HG03045 (cell line): ENCODE results near the gene MB21D2.

Experiments used
- ATAC-seq: cut with Tn5 transposase; IDR thresholded peaks from one replicate; pipeline ENCODE4 v1.9.1; 2021; ENCODE audit warnings: mild to moderate bottlenecking, moderate library complexity; ENCODE audit not compliant: unreplicated experiment

MB21D2 gene

DNA sequence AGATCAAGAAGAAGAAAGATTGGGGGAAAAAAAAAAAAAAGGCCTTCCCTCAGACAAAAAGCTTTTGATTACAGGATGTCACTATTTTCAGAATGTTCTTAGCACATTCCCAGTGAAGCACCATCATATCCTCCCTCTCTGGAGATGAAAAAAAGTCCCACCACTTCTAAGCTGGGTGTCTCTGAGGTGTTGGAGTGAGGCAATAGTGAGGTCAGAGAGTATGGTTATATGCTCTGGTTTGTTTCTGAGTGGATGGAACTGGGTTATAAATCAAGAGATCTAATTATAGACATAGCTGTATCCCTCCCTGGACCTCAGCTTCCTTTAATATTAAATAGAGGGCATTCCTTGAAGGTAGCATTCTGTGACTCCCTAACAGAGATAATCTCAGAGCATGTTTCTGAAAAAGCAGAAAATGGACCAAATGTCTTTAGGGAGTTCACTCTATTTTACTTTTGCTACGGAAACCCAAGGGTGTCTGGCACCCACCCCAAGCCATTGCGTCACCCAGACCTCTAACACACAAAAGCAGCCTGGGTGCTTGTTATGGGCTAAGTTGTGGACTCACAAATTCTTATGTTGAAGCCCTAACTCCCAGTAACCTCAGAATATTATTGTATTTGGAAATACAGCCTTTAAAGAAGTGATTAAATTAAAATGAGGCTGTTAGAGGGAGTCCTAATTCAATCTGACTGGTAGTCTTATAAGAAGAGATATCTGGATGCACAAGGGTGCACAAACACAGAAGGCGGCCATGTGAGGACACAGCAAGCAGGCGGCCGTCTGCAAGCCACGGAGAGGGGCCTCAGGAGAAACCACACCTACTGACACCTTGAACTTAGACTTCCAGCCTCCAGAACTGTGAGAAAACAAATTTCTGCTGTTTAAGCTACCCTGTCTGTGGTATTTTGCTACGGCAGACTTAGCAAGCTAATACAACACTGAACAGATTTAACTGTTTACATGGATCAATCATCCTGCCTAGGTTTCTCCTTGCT, 81.5 kb downstream of the MB21D2 start:
- ATAC-seq, result no peak

DNA sequence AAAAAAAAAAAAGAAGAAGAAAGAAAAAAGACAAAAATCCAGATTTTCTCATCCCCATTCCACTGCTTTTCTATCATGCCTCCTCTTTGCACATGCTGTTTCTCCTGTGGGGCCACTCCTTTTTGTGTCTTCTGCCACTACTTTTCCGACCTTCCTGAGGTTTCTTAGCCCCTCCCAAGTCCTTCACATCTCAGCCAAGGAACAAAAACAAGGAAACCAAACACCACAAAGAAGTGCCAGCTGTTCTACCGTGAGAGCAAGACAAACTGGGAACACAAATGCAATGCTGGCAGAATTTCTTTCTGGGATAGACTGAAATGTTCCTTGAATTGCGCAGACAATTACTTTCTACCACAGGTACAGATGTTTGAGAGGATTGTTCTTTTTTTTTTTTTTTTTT, 83.2 kb downstream of the MB21D2 start:
- no peak for ATAC-seq

DNA sequence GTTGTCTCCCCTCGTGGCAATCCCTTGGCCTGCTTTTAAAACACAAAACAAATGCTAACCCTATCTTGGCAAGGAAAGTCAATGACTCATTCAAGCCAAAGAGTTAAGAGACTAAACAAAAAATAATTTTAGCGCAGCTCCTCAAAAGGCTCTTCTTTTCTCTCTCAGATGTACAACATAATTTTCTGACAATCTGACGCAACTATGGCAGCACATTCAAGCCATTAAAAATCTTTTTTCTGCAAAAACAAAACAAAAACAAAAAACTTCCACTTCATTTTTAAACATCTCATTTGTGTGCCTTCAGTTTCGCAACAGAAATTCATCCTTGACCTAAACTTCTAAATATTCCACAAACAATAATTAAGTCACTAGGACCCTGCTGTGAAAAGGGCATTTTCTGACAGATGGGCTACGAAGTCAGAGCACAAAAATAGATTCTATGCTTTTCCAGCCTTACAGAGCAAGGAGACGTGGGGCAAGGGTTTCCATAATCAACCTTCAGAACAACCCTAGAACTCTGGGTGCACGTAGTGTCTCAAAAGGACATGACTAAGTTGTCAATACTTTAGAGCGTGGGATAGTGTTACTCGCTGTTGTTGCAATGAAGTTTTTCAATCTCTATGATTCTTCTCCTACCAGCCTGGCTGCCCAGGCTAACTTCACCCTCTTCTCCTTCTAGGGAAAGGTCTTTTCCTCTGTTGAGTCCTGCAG, 84.3 kb downstream of the MB21D2 start:
- no peak for ATAC-seq

DNA sequence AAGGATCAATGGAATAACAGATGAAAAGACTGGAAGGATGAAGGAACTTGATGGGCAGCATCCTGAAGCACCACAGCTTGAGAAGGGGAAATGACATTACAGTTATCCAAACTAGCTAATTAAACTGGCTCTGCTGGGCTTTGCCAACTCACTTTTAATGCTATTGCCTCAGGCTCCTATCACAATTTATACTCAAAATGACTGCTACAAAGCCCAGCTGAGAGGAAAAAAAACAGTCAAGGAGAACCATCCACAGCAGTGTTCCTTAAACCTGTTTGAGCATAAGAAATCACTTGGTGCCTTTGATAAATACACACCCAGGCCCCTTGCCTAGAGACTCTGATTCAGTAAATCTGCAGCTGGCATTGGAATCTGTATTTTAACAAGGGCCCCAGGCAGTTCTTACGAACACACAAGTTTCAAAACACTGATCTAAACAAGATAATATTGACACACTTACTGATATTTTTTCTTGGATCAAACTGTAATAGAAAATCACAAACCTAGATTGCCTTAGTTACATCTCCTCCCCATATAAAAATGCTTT, 85.8 kb downstream of the MB21D2 start:
- ATAC-seq, result no peak

DNA sequence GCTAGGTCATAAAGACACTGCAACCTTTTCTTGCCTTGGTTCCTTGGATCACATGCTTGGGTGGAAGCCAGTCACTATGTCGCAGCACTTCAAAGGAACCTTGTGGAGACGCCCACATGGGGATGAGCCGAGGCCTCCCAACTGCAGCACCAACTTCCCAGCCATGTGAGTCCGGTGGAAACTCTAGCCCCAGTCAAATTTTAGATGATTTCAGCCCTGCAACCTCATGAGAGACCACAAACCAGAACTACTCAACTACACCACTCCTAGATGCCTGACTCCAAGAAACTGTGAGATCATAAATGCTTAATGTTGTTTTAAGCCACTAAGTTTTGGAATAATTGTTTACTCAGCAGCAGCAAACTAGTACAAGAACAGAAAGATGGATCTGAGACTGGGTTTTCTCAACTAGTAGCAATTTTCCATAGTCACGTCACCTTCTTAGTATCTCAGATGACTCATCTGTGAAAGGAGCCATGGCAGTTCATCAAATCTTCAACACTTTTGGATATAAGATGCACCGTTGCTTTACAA, 86.5 kb downstream of the MB21D2 start:
- ATAC-seq, result peak; percentile 58

DNA sequence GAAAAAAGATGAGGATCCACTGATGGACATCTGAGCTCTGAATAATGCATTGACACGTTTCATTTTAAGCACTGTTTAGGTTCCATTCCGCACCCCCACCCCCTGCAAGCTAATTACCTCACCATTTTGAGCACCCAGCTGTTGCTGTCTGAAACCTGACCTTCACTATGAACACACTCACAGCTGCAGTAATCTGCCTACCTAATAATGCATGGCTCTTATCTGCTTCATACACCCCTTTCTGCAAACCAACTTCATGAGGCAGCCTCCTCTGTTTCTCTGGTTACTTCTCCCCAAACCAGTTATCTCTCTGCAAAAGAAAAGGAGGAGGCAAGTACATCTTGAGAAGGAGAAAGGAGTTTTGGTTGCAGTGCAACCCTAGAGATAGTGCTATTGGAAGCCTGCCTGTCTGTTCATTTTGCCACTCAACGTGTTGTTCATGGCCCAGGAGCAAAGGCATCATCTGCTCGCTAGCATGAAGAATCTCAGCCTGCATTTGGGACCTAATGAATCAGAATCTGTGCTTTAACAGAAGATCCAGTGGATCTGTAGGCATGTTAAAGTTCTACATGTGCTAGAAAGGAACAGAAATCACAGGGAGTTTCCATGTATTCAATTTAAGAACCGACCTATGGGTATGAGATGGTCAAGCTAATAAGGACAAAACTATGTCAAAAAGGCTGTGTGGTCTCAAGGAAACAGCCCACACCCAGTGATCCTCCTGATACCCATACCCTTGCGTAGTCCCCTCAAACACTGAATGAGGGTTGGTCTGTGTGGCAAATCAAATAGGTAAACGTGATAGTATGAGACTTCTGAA, 87.2 kb downstream of the MB21D2 start:
- peak; percentile 66 for ATAC-seq

DNA sequence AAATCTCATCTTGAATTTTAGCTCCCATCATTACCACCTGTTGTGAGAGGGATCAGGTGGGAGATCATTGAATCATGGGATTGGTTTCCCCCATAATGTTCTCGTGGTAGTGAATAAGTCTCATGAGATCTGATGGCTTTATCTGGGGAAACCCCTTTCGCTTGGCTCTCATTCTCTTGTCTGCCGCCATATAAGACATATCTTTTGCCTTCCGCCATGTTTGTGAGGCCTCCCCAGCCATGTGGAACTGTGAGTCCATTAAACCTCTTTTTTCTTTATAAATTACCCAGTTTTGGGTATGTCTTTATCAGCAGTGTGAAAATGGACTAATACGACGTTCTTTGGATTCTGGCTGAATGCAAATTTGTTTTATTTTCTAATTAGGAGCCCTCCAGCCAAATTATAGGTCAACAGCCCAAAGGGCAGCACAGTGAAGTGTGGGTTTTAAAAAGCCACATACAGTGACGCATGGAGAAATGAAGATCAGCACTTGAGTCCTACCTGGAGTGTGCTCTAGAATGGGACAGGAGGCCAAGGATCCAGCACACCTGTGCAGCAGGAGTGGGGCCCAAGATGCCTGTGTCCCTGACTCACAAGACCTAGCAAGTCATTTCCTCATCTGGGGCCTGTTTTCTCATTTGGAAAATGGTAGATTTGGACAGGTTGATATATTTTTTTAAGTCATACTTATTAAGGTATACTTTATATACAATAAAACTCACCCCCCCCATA, 89.6 kb downstream of the MB21D2 start:
- ATAC-seq, result no peak

DNA sequence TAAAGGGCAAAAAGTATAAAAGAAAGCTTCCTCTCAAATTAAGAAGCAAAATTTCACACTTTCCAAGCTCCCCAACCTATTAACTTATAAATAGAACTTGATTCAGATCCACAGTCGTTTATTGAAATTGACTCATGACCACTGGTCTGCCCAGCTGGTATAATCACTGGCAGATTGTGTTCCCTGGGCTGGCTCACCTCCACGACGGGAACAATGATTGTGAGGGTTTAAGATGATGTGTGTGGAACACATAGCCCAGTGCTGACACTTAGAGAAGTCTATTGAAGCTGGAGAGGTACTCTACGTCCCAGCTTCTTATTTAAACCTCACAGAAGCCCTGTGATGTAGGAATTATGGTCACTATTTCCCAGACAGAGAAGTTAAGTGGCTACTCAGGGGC, 90.4 kb downstream of the MB21D2 start:
- ATAC-seq, result no peak

DNA sequence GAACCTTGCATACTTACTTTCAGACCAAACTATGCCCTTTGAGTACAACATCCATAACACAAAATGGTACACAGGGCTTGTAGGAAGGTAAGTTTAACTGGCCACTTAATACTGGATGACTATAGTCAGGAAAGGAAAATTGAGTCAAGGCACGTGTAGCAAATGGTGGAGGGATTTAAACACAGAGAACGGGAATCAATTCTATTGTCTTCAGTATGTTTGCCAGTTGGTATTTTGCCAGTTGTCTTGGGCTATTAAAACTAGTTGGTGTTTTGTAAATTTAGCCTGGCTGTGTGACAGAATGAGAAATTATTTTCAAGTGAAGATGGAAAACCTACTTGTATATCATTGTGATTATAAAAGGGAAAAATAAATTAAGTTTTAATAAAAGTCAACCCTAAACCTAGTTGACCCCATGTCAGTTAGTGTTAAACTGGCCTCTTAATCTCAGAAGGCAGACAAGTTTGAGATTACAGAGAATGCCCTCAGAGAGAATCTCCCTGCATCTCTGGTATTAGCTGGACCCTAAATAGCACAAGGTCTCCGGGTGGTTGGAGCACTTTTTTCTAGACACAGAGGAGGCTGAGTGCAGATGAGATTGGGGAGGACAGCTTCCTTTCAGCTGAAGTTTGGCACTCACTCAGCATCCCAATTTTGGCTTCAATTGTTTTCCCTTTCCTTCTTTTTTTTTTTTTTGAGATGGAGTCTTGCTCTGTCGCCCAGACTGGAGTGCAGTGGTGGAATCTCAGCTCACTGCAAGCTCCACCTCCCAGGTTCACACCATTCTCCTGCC, 91.2 kb downstream of the MB21D2 start:
- no peak for ATAC-seq

DNA sequence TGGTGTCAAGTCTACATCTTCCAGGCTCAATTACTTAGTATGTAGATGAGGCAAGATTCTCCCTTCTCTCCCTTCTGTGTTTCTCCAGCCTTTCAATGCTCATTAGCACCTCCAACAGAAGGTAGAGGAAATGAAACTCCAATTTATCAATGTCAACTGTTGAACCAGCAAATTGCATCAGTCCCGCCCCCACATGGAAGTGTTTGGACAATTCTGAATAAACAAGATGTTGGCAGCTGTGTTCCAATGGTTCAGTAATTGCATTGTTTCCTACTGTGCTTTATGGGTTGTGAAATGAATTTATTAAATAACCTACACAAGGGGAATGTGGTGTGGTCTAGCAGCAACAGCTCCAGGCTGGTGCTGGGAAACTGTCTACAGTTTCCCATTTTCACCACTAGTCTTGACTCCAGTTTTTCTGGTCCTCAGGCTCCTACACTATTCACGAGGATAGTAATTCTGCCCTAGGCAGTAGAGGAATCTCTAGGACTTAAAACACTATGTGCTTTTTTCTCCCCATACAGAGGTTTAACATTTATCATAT, 91.9 kb downstream of the MB21D2 start:
- ATAC-seq, result no peak

DNA sequence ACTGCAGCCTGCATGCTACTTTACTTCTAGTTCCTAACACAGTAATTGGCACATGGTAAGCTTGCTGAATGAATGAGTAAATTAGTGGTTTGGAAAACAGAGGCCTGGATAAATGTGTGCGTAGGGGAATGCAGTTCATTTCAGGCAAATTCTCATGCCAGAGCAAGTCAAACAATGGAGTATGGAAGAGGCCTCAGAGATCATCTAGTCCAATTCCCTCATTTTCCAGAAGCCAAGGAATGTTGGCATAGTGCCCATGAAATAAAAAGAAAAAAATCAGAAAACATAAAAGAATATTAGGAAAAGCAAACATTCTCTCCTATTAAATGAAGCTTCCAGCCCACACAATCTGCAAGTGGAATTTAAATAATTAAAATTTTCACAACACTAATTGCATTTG, 92.4 kb downstream of the MB21D2 start:
- no peak for ATAC-seq

DNA sequence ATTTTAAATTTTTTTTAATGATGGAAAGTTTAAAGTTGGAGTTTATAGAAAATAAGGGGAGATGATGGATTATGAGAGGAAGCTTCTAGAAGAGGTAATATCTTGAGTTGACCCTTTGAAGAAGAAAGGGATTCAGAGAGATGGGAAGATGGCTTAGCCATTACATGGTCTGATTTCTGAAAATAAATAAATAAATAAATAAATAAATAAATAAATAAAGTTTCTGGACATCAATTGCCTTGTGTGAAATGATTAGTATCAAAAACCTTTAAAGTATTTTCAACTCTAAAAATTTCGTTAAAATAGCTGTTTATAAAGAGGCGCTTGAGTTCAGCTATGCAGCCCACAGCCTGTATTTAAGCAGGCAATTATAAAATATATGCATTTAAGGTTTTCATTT, 93.3 kb downstream of the MB21D2 start:
- no peak for ATAC-seq

DNA sequence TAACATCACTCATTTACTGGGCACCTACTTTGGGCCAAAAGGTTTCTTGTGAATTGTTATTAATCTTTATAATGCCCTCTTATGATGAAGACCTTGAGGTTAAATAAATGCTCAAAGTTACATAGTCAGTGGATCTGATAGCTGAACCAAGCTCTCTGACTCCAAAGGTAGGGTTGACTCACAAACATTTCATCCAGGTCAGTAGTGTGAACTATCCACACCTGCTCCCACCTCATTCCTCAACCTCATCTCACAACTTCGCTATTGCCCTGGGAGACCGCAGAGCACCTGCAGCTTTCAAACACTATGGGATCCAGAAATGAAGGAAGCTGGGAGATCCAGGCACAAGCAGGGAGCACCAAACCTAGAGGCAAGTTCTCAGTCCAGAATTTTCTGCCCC, 96.5 kb downstream of the MB21D2 start:
- no peak for ATAC-seq

DNA sequence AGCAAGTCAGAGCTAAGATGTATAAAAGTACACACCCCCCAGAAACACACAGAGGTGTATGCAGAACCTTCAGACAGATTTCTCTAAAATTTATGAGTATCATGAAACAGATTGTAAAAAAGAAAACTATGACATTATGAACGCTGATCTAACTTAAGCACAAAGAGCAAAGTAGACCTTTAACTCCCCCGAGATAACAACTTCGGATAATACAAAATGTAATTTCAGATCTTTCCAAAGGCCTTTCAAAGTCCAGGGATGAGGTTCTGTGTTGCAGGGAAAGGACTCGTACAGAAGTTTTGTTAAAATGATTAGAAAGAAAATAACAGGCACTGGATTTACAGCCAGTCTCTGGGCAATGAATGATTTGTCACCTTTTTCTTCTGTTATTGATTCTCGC, 97.5 kb downstream of the MB21D2 start:
- no peak for ATAC-seq

DNA sequence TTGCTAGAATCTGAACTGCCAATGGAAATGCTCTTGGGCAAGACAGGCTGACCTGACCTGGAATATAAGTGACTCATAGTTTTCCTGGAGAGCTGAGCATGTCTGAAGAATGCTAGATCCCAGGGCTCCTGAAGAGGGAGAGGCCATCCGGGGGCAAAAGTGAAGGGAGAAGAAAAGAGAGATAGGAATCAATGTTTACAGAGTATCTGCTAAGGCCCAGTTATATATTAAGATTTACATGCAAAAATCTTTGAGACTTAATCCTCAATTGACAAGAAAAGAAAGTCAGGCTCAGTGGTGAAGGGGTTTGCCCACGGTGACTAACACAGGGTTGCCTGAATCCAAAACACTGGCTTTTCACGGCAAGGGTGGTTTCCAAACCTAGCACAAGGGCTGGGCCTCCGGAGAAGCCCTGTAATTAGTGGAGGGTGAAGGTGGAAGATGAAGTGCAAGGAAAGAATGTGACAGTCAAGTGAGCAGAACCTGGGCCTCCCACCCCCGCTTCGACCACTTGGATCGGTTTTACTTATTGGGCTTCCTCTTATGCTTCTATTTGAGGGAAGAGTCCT, 98.6 kb downstream of the MB21D2 start:
- ATAC-seq, result peak; percentile 77

DNA sequence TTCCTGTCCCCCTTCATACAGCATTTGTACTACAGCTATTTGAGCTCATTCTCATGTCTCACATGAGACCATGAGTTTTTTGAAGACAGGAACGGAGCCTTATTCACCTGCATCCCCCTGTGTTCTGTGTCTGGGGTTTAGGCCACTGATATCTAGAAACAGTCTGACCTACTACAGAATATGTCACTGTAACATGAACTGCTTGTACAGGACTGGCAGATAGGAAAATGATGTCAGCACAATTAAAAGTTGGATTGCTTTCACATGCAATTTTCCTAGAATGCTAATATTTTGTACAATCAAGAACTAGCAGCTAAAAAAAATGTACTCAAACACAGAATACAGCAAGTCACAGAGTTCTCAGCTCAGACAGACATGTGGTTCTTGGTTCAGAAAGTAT, 99.5 kb downstream of the MB21D2 start:
- no peak for ATAC-seq

DNA sequence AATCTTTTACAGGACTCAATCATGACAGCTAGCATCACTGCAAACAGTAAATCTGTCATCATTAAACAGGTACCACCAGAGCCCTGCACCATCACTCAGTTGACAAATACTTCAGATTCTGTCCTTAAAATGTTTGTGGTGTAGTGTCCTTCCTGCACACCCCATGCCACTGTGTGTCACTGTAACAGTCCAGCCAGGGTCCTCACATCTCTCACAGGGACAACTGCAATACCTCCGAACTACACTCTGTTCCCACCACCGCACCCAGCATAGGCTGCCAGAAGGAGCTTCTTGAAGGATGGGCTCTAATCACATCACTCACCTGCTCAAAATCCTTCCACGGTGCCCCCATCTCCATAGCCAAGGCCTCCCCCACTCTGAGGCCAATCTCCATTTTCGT, 100.2 kb downstream of the MB21D2 start:
- no peak for ATAC-seq

DNA sequence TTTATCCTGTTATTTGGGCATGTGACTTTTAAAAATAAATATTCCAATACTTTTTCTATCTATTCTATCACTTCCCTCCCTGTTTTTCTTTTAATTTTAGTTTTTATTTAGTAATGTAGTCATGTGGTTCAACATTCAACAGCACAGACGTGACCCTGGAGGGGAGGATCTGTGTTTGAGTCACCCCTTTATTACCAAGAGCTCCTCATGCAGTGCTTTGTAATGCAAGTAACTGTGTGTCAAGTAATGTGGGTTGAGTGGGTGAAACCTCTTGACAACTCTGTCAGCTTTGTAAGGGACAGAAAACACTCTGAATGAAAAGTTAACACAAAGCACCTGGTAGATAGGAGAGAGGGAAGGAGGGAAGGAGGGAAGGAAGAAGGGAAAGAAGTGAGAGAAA, 100.6 kb downstream of the MB21D2 start:
- peak; percentile 56 for ATAC-seq

DNA sequence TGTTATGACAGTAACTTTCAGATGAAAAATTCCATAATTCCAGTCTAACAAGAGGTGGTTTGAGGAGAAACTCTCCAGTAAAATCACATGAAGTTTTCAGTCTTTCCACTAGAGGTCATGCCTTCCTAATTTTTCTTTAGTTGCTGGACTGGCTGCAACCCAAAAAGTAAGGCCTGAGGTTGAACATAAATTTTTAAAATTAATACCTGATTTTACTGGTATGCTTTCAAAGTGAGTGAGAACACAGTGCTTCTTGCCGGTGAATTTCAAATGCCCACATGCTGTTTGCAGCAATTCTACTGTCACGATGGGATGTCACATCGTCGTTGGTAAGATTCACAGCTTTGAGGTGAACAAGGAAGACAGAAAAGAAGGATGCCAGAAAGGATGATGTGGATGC, 101.3 kb downstream of the MB21D2 start:
- ATAC-seq, result no peak
